PC-3 (cell line): ENCODE data around the gene SH3RF2. TPM values are rescaled to one million over a fixed set of nuclear protein-coding genes. Genes with fewer than 3 reads are reported as not detected.

ENCODE experiments used
- ATAC-seq: fragments of 200-7000 bp; cut with Tn5 transposase; 2 replicates; pipeline ENCODE4 v1.9.1; 2020; ENCODE audit warnings: mild to moderate bottlenecking, moderate library complexity
- BruUV-seq: library from RNA; stranded (reverse); fragments of 400-500 nt; replicated peaks from 2 replicates; lab custom pipeline; 2021; lab: Mats Ljungman, UMichigan
- CTCF ChIA-PET: fragments of 300-600 bp; sonication (Branson Sonifier 250); formaldehyde crosslinking; loops from one replicate; lab custom pipeline; 2022; ENCODE audit warnings: antibody characterized with exemption; lab: Charles Lee
- POLR2A ChIA-PET: fragments of 300-600 bp; sonication (Branson Sonifier 250); formaldehyde crosslinking; loops from one replicate; lab custom pipeline; 2022; ENCODE audit warnings: antibody characterized with exemption; ENCODE audit not compliant: unreplicated experiment; lab: Charles Lee
- DNase-seq: peaks from one replicate; pipeline ENCODE4 v3.0.0-alpha.2; 2015
- H2AFZ ChIP-seq: fragments of 300-600 bp; sonication (generic); 2 replicates; pipeline ENCODE4 v1.6.0; 2016; ENCODE audit warnings: antibody characterized with exemption, low read length
- H3F3A ChIP-seq: fragments of 300-600 bp; sonication (generic); one replicate; pipeline ENCODE4 v1.6.0; 2017; ENCODE audit warnings: antibody characterized with exemption, low read length, control low read depth, mild to moderate bottlenecking; ENCODE audit not compliant: unreplicated experiment
- H3K27ac ChIP-seq: fragments of 300-600 bp; sonication (generic); 2 replicates; pipeline ENCODE4 v1.5.1; 2016; ENCODE audit warnings: mild to moderate bottlenecking, low read length
- H3K27me3 ChIP-seq: fragments of 300-600 bp; sonication (generic); 2 replicates; pipeline ENCODE4 v1.6.1; 2016; ENCODE audit warnings: low read length, mixed read lengths
- H3K36me3 ChIP-seq: fragments of 300-600 bp; sonication (generic); 2 replicates; pipeline ENCODE4 v1.6.1; 2016; ENCODE audit warnings: low read depth, mixed run types, low read length, mixed read lengths
- H3K4me1 ChIP-seq: fragments of 300-600 bp; sonication (generic); 2 replicates; pipeline ENCODE4 v1.5.1; 2016; ENCODE audit warnings: low read length; ENCODE audit not compliant: insufficient read depth
- H3K4me2 ChIP-seq: fragments of 300-600 bp; sonication (generic); 2 replicates; pipeline ENCODE4 v1.6.0; 2016; ENCODE audit warnings: low read length
- H3K4me3 ChIP-seq: fragments of 300-600 bp; sonication (generic); 2 replicates; pipeline ENCODE4 v1.5.1; 2016; ENCODE audit warnings: mild to moderate bottlenecking, low read length, mixed read lengths
- H3K79me2 ChIP-seq: fragments of 300-600 bp; sonication (generic); 2 replicates; pipeline ENCODE4 v1.6.1; 2017; ENCODE audit warnings: low read length, mixed read lengths
- H3K9ac ChIP-seq: fragments of 300-600 bp; sonication (generic); 2 replicates; pipeline ENCODE4 v1.6.0; 2016; ENCODE audit warnings: mild to moderate bottlenecking, low read length
- H3K9me2 ChIP-seq: fragments of 300-600 bp; sonication (generic); replicated peaks from 2 replicates; pipeline ENCODE4 v1.6.1; 2016; ENCODE audit warnings: mixed run types, low read length, mixed read lengths
- H3K9me3 ChIP-seq: fragments of 300-600 bp; sonication (generic); 2 replicates; pipeline ENCODE4 v1.6.1; 2016; ENCODE audit warnings: low read length, mixed read lengths
- H4K20me1 ChIP-seq: fragments of 300-600 bp; sonication (generic); 2 replicates; pipeline ENCODE4 v1.6.1; 2016; ENCODE audit warnings: low read length, mixed read lengths
- CTCF ChIP-seq: fragments of 300-600 bp; sonication (generic); conservative IDR thresholded peaks from 2 replicates; pipeline ENCODE4 v1.5.1; 2017; ENCODE audit warnings: antibody characterized with exemption, low read depth, mild to moderate bottlenecking, low read length
- EZH2 ChIP-seq: fragments of 300-600 bp; sonication (generic); IDR thresholded peaks from one replicate; pipeline ENCODE4 v1.6.1; 2017; ENCODE audit warnings: antibody characterized with exemption, mild to moderate bottlenecking, low read length; ENCODE audit not compliant: unreplicated experiment
- EZH2phosphoT487 ChIP-seq: fragments of 300-600 bp; sonication (generic); IDR thresholded peaks from 2 replicates; pipeline ENCODE4 v1.6.1; 2018; ENCODE audit warnings: mild to moderate bottlenecking, antibody characterized with exemption, low read length, borderline replicate concordance
- intact Hi-C: fragments of 100-400 bp; cut with micrococcal nuclease; formaldehyde crosslinking; loops from 2 replicates; pipeline ENCODE4 v1.9.0; 2023
- total RNA-seq: library from RNA; depleted of rRNA; stranded (reverse); fragments of >200 nt; gene quantifications from 2 replicates; pipeline ENCODE4 v1.2.3, GENCODE V29; 2014

SH3RF2 gene
- total RNA-seq, 1 experiment from 2014 or later: 5.9 TPM

- Histone ChIP-seq H3K9me2 (no peaks in the 10 kb centered on the region), H3K4me3 (no peak overlapping the region), H3K27ac (no peak overlapping the region), H3K4me1 (no peaks in the 10 kb centered on the region), H3K36me3 (no peaks in the 10 kb centered on the region), H3F3A (no peaks in the 10 kb centered on the region), H2AFZ (no peak overlapping the region), H3K27me3 (no peaks in the 10 kb centered on the region), H3K4me2 (no peak overlapping the region), H4K20me1 (no peaks in the 10 kb centered on the region), H3K79me2 (no peaks in the 10 kb centered on the region), H3K9ac (no peak overlapping the region), H3K9me3 (no peaks in the 10 kb centered on the region)
- no peak for ATAC-seq
- TF ChIP-seq CTCF (no peak), EZH2phosphoT487 (no peak), EZH2 (no peak)
- ChIA-PET POLR2A (no interaction called here), CTCF (no interaction called here)
- intact Hi-C loops: no loop called here
- DNase-seq: no peak
- BruUV-seq: no TSS peak
Measured at GRCh38 chr5:146098047-146098446, 161.7 kb downstream of the SH3RF2 start.

- no peak for ATAC-seq
- Histone ChIP-seq H3K27me3 (no peaks in the 10 kb centered on the region), H4K20me1 (no peaks in the 10 kb centered on the region), H3K9me3 (no peaks in the 10 kb centered on the region), H3K4me1 (no peaks in the 10 kb centered on the region), H3K27ac (no peak overlapping the region), H3K36me3 (0 out of 2 replicates have a peak, but pooled peaks cover 2% of the 10 kb centered on the region), H2AFZ (no peak overlapping the region), H3F3A (no peaks in the 10 kb centered on the region), H3K4me3 (no peak overlapping the region), H3K79me2 (no peaks in the 10 kb centered on the region), H3K9ac (no peak overlapping the region), H3K4me2 (no peak overlapping the region), H3K9me2 (no peaks in the 10 kb centered on the region)
- CTCF ChIA-PET: no interaction called here
- TF ChIP-seq EZH2phosphoT487 (no peak), EZH2 (no peak), CTCF (no peak)
- POLR2A ChIA-PET: interaction anchor here (0.5 to 0.6 kb wide), 2 partner anchors 44 to 210 kb away, joined by 8 to 11 read pairs; no protein-coding TSS in a partner anchor
- DNase-seq: no peak
- intact Hi-C loops: no loop called here
- no TSS peak for BruUV-seq
Measured at GRCh38 chr5:146101646-146102045, 165.3 kb downstream of the SH3RF2 start.

- Histone ChIP-seq H3K36me3 (0 out of 2 replicates have a peak, but pooled peaks cover 2% of the 10 kb centered on the region), H3K9ac (no peak overlapping the region), H3K4me1 (no peaks in the 10 kb centered on the region), H3K9me3 (no peaks in the 10 kb centered on the region), H3K27me3 (no peaks in the 10 kb centered on the region), H3K9me2 (no peaks in the 10 kb centered on the region), H3K27ac (no peak overlapping the region), H4K20me1 (no peaks in the 10 kb centered on the region), H3K4me3 (no peak overlapping the region), H3K79me2 (no peaks in the 10 kb centered on the region), H3F3A (no peaks in the 10 kb centered on the region), H2AFZ (no peak overlapping the region), H3K4me2 (no peak overlapping the region)
- TF ChIP-seq EZH2phosphoT487 (no peak), EZH2 (no peak), CTCF (no peak)
- POLR2A ChIA-PET: no interaction called here
- no peak for ATAC-seq
- no peak for DNase-seq
- no TSS peak for BruUV-seq
- CTCF ChIA-PET: no interaction called here
- intact Hi-C loops: no loop called here
Measured at GRCh38 chr5:146103594-146103993, 167.2 kb downstream of the SH3RF2 start.
